OCI-LY1 (cell line): ENCODE results near the gene DYNLT4.

Source experiments
- CTCF ChIP-seq: fragments of 200-600 bp; sonication (generic), shearing (Covaris generic); IDR thresholded peaks from 2 replicates; pipeline ENCODE4 v1.5.1; 2017; ENCODE audit warnings: mild to moderate bottlenecking, antibody characterized with exemption, low read length, moderate library complexity, mixed read lengths
- EZH2 ChIP-seq: fragments of 200-600 bp; sonication (generic), shearing (Covaris generic); IDR thresholded peaks from 2 replicates; pipeline ENCODE4 v1.8.0; 2017; ENCODE audit warnings: borderline replicate concordance, mixed run types, mild to moderate bottlenecking, antibody characterized with exemption, low read length, moderate library complexity, mixed read lengths

GRCh38 chr1:44803062-44803311 lies 4.2 kb downstream of the DYNLT4 start:
- TF ChIP-seq CTCF (no peak), EZH2 (no peak)
